WTC11 (cell line): Measurements from ENCODE around the gene DNM1.

Experiments used
- CREM ChIP-seq: sonication (generic); formaldehyde crosslinking; IDR thresholded peaks from 2 replicates; pipeline ENCODE4 v1.8.1; 2022; ENCODE audit warnings: mild to moderate bottlenecking, missing genetic modification reagents, moderate library complexity
- CTCF ChIP-seq: fragments of 200-600 bp; IDR thresholded peaks from 2 replicates; pipeline ENCODE4 v1.8.0; 2022; ENCODE audit warnings: antibody characterized with exemption
- ELF4 ChIP-seq: sonication (generic); formaldehyde crosslinking; IDR thresholded peaks from 2 replicates; pipeline ENCODE4 v1.8.1; 2022; ENCODE audit warnings: low read depth, mild to moderate bottlenecking, moderate library complexity, missing genetic modification reagents
- ESRRA ChIP-seq: sonication (generic); formaldehyde crosslinking; IDR thresholded peaks from 2 replicates; pipeline ENCODE4 v1.8.1; 2022; ENCODE audit warnings: mild to moderate bottlenecking, missing genetic modification reagents, borderline replicate concordance
- JUN ChIP-seq: sonication (generic); formaldehyde crosslinking; IDR thresholded peaks from 2 replicates; pipeline ENCODE4 v1.8.0; 2023; ENCODE audit warnings: mild to moderate bottlenecking, missing genetic modification reagents
- TEAD1 ChIP-seq: sonication (generic); formaldehyde crosslinking; IDR thresholded peaks from 2 replicates; pipeline ENCODE4 v1.8.0; 2022; ENCODE audit warnings: mild to moderate bottlenecking, missing genetic modification reagents
- ZNF232 ChIP-seq: sonication (generic); formaldehyde crosslinking; IDR thresholded peaks from 2 replicates; pipeline ENCODE4 v1.8.0; 2022; ENCODE audit warnings: mild to moderate bottlenecking, missing genetic modification reagents
- ZNF423 ChIP-seq: fragments of 250-450 bp; sonication (Bioruptor Pico); IDR thresholded peaks from 2 replicates; pipeline ENCODE4 v2.1.2; 2022; ENCODE audit warnings: mild to moderate bottlenecking, moderate library complexity
- TF ChIP-seq, protein P1 (sequence below): sonication (generic); formaldehyde crosslinking; conservative IDR thresholded peaks from 2 replicates; pipeline ENCODE4 v1.8.1; 2022; ENCODE audit warnings: mild to moderate bottlenecking, missing genetic modification reagents
- TF ChIP-seq, protein P2 (sequence below): sonication (generic); formaldehyde crosslinking; IDR thresholded peaks from 2 replicates; pipeline ENCODE4 v1.8.1; 2022; ENCODE audit warnings: low read depth, missing genetic modification reagents, borderline replicate concordance
- TF ChIP-seq, protein P3 (sequence below): sonication (generic); formaldehyde crosslinking; IDR thresholded peaks from 2 replicates; pipeline ENCODE4 v1.8.1; 2023; ENCODE audit warnings: mild to moderate bottlenecking, moderate library complexity, missing genetic modification reagents
- TF ChIP-seq, protein P4 (sequence below): sonication (generic); formaldehyde crosslinking; IDR thresholded peaks from 2 replicates; pipeline ENCODE4 v1.8.0; 2022; ENCODE audit warnings: missing genetic modification reagents

- TF ChIP-seq CREM (CRISPR knock-in tag) = no peak
- TF ChIP-seq CTCF = no peak
- TF ChIP-seq, protein P1, sequence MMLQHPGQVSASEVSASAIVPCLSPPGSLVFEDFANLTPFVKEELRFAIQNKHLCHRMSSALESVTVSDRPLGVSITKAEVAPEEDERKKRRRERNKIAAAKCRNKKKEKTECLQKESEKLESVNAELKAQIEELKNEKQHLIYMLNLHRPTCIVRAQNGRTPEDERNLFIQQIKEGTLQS (CRISPR knock-in tag) = no peak
- no peak for TF ChIP-seq ESRRA (CRISPR knock-in tag)
- TF ChIP-seq ZNF423 = no peak
- TF ChIP-seq, protein P2, sequence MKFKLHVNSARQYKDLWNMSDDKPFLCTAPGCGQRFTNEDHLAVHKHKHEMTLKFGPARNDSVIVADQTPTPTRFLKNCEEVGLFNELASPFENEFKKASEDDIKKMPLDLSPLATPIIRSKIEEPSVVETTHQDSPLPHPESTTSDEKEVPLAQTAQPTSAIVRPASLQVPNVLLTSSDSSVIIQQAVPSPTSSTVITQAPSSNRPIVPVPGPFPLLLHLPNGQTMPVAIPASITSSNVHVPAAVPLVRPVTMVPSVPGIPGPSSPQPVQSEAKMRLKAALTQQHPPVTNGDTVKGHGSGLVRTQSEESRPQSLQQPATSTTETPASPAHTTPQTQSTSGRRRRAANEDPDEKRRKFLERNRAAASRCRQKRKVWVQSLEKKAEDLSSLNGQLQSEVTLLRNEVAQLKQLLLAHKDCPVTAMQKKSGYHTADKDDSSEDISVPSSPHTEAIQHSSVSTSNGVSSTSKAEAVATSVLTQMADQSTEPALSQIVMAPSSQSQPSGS (CRISPR knock-in tag) = no peak
- TF ChIP-seq ZNF232 (CRISPR knock-in tag) = no peak
- no peak for TF ChIP-seq ELF4 (CRISPR knock-in tag)
- TF ChIP-seq, protein P3, sequence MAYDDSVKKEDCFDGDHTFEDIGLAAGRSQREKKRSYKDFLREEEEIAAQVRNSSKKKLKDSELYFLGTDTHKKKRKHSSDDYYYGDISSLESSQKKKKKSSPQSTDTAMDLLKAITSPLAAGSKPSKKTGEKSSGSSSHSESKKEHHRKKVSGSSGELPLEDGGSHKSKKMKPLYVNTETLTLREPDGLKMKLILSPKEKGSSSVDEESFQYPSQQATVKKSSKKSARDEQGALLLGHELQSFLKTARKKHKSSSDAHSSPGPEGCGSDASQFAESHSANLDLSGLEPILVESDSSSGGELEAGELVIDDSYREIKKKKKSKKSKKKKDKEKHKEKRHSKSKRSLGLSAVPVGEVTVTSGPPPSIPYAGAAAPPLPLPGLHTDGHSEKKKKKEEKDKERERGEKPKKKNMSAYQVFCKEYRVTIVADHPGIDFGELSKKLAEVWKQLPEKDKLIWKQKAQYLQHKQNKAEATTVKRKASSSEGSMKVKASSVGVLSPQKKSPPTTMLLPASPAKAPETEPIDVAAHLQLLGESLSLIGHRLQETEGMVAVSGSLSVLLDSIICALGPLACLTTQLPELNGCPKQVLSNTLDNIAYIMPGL (CRISPR knock-in tag) = no peak
- no peak for TF ChIP-seq JUN (CRISPR knock-in tag)
- TF ChIP-seq, protein P4, sequence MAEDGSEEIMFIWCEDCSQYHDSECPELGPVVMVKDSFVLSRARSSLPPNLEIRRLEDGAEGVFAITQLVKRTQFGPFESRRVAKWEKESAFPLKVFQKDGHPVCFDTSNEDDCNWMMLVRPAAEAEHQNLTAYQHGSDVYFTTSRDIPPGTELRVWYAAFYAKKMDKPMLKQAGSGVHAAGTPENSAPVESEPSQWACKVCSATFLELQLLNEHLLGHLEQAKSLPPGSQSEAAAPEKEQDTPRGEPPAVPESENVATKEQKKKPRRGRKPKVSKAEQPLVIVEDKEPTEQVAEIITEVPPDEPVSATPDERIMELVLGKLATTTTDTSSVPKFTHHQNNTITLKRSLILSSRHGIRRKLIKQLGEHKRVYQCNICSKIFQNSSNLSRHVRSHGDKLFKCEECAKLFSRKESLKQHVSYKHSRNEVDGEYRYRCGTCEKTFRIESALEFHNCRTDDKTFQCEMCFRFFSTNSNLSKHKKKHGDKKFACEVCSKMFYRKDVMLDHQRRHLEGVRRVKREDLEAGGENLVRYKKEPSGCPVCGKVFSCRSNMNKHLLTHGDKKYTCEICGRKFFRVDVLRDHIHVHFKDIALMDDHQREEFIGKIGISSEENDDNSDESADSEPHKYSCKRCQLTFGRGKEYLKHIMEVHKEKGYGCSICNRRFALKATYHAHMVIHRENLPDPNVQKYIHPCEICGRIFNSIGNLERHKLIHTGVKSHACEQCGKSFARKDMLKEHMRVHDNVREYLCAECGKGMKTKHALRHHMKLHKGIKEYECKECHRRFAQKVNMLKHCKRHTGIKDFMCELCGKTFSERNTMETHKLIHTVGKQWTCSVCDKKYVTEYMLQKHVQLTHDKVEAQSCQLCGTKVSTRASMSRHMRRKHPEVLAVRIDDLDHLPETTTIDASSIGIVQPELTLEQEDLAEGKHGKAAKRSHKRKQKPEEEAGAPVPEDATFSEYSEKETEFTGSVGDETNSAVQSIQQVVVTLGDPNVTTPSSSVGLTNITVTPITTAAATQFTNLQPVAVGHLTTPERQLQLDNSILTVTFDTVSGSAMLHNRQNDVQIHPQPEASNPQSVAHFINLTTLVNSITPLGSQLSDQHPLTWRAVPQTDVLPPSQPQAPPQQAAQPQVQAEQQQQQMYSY (CRISPR knock-in tag) = no peak
- no peak for TF ChIP-seq TEAD1 (CRISPR knock-in tag)
Observed at GRCh38 chr9:128222880-128223670, 19.9 kb downstream of the DNM1 start.
